RWPE2 (cell line): ENCODE results near the gene KCNK4.
A peak's percentile ranks its signal among the peaks of the same experiment; 100 is the strongest.
"Not testable (repeated sequence)": the region's sequence is repeated elsewhere in the genome, so short reads cannot be mapped to it uniquely, and the experiment has no call there.

Source experiments
- ATAC-seq: fragments of 200-7000 bp; cut with Tn5 transposase; 3 replicates; pipeline ENCODE4 v1.9.1; 2021; ENCODE audit warnings: low read depth
- DNase-seq: peaks from one replicate; pipeline ENCODE4 v3.0.0-alpha.2; 2020; ENCODE audit warnings: low spot score
- H3K27ac ChIP-seq: fragments of 450-650 bp; 2 replicates; pipeline ENCODE4 v1.5.1; 2017; ENCODE audit warnings: mild to moderate bottlenecking; ENCODE audit not compliant: poor library complexity, severe bottlenecking
- H3K27me3 ChIP-seq: fragments of 250-450 bp; sonication (Bioruptor Pico); 2 replicates; pipeline ENCODE4 v1.5.1; 2021; ENCODE audit warnings: mild to moderate bottlenecking, moderate library complexity; ENCODE audit not compliant: insufficient read depth, poor library complexity, severe bottlenecking
- H3K36me3 ChIP-seq: fragments of 250-450 bp; sonication (Bioruptor Pico); 2 replicates; pipeline ENCODE4 v1.5.1; 2020; ENCODE audit warnings: low read depth, mild to moderate bottlenecking, moderate library complexity
- H3K4me1 ChIP-seq: fragments of 250-450 bp; sonication (Bioruptor Pico); 2 replicates; pipeline ENCODE4 v1.5.1; 2021; ENCODE audit warnings: mild to moderate bottlenecking, moderate library complexity; ENCODE audit not compliant: insufficient read depth, poor library complexity, severe bottlenecking
- H3K4me3 ChIP-seq: fragments of 250-450 bp; sonication (Bioruptor Pico); 2 replicates; pipeline ENCODE4 v1.5.1; 2021; ENCODE audit warnings: mild to moderate bottlenecking, moderate library complexity; ENCODE audit not compliant: severe bottlenecking
- H3K9me3 ChIP-seq: fragments of 250-450 bp; sonication (Bioruptor Pico); 2 replicates; pipeline ENCODE4 v1.5.1; 2021; ENCODE audit warnings: mild to moderate bottlenecking, moderate library complexity; ENCODE audit not compliant: severe bottlenecking
- CTCF ChIP-seq: fragments of 450-650 bp; IDR thresholded peaks from one replicate; pipeline ENCODE4 v1.5.1; 2017; ENCODE audit warnings: mild to moderate bottlenecking, moderate library complexity; ENCODE audit not compliant: poor library complexity, severe bottlenecking

KCNK4 gene

GRCh38 chr11:64320556-64320955 is 29.5 kb downstream of the KCNK4 start:
- ATAC-seq: no peak
- H3K4me3 ChIP-seq: no peak overlapping the region
- DNase-seq: peak; percentile 31
- peaks cover 38% of the 10 kb centered on the region for H3K4me1 ChIP-seq
- peaks cover 35% of the 10 kb centered on the region for H3K36me3 ChIP-seq
- peak overlapping the region; percentile 95 for H3K27ac ChIP-seq
- H3K9me3 ChIP-seq: no peaks in the 10 kb centered on the region
- no peak for TF ChIP-seq CTCF
- H3K27me3 ChIP-seq: no peaks in the 10 kb centered on the region

- no peak overlapping the region for H3K4me3 ChIP-seq
- TF ChIP-seq CTCF: no peak
- H3K27ac ChIP-seq: peak overlapping the region; percentile 95
- peaks cover 38% of the 10 kb centered on the region for H3K4me1 ChIP-seq
- DNase-seq (no peak), ATAC-seq (no peak)
- H3K9me3 ChIP-seq: no peaks in the 10 kb centered on the region
- no peaks in the 10 kb centered on the region for H3K27me3 ChIP-seq
- H3K36me3 ChIP-seq: peaks cover 34% of the 10 kb centered on the region
Measured at GRCh38 chr11:64321026-64321425, 29.9 kb downstream of the KCNK4 start.

GRCh38 chr11:64321533-64321932 is 30.4 kb downstream of the KCNK4 start:
- Histone ChIP-seq H3K4me1 (peaks cover 38% of the 10 kb centered on the region), H3K27me3 (no peaks in the 10 kb centered on the region), H3K4me3 (no peak overlapping the region), H3K36me3 (peaks cover 29% of the 10 kb centered on the region), H3K27ac (peak overlapping the region; percentile 95), H3K9me3 (no peaks in the 10 kb centered on the region)
- ATAC-seq (peak; percentile 63), DNase-seq (peak; percentile 78)
- TF ChIP-seq CTCF: no peak

GRCh38 chr11:64322925-64323260 is 31.8 kb downstream of the KCNK4 start:
- Histone ChIP-seq H3K4me1 (peaks cover 38% of the 10 kb centered on the region), H3K4me3 (no peak overlapping the region), H3K27me3 (no peaks in the 10 kb centered on the region), H3K27ac (peak overlapping the region; percentile 95), H3K36me3 (peaks cover 25% of the 10 kb centered on the region), H3K9me3 (no peaks in the 10 kb centered on the region)
- no peak for DNase-seq
- TF ChIP-seq CTCF: no peak
- ATAC-seq: no peak

- no peak for TF ChIP-seq CTCF
- Histone ChIP-seq H3K36me3 (peaks cover 25% of the 10 kb centered on the region), H3K27ac (peak overlapping the region; percentile 95), H3K27me3 (no peaks in the 10 kb centered on the region), H3K9me3 (no peaks in the 10 kb centered on the region), H3K4me3 (no peak overlapping the region), H3K4me1 (peaks cover 38% of the 10 kb centered on the region)
- DNase-seq (peak; percentile 45), ATAC-seq (no peak)
Measured at GRCh38 chr11:64323373-64323772, 32.3 kb downstream of the KCNK4 start.

DNA sequence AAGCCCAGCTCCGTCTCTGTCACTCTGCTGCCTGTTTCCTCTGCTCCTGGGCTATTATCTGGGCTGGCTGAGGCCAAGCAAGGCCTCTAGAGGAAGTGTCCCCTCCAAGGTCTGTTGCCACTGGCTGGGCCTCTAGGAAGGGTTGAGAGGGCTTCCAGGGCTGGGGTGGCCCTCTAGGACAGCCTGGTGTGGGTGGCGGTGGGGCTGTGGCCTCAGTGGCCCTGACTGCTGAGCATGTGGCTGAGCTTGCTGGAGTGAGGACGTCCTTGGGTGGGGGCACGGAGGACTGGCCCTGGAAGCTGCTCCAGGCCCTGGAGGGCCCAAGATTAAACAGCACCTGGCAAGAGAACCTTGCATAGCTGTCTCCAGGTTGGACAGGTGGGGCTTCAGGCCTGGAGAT is 32.9 kb downstream of the KCNK4 start:
- peak; percentile 46 for DNase-seq

More for the DNA sequence above, 32.9 kb downstream of the KCNK4 start:
- H3K4me1 ChIP-seq: peaks cover 38% of the 10 kb centered on the region
- H3K27me3 ChIP-seq, H3K9me3 ChIP-seq, ATAC-seq, H3K4me3 ChIP-seq: not testable (repeated sequence)
- peak overlapping the region; percentile 95 for H3K27ac ChIP-seq
- peaks cover 25% of the 10 kb centered on the region for H3K36me3 ChIP-seq
